HepG2 (cell line): ENCODE measurements around the gene P2RX2. TPM values are rescaled to one million over a fixed set of nuclear protein-coding genes. Genes with fewer than 3 reads are reported as not detected.

Source experiments
- ARHGAP35 ChIP-seq: sonication (generic); formaldehyde crosslinking; IDR thresholded peaks from 2 replicates; pipeline ENCODE4 v1.9.0; 2022; ENCODE audit warnings: mild to moderate bottlenecking, inconsistent platforms, moderate library complexity, missing genetic modification reagents, borderline replicate concordance
- ARNTL ChIP-seq: sonication (generic); formaldehyde crosslinking; IDR thresholded peaks from 2 replicates; pipeline ENCODE4 v1.4.0; 2020; ENCODE audit warnings: mild to moderate bottlenecking, missing genetic modification reagents
- BCL6 ChIP-seq: IDR thresholded peaks from 2 replicates; pipeline ENCODE4 v1.6.1; 2016; ENCODE audit warnings: missing genetic modification reagents, missing compliant biosample characterization
- CCAR2 ChIP-seq: fragments of 200-400 bp; formaldehyde crosslinking; optimal IDR thresholded peaks from 2 replicates; pipeline ENCODE3; 2018; ENCODE audit warnings: low read depth, mild to moderate bottlenecking, low read length, moderate library complexity
- FOSL2 ChIP-seq: sonication (generic); formaldehyde crosslinking; IDR thresholded peaks from 2 replicates; pipeline ENCODE4 v1.4.0; 2020; ENCODE audit warnings: missing genetic modification reagents
- IKZF5 ChIP-seq: IDR thresholded peaks from 2 replicates; pipeline ENCODE4 v1.6.1; 2018; ENCODE audit warnings: missing genetic modification reagents, mild to moderate bottlenecking, missing compliant biosample characterization
- IRF2 ChIP-seq: IDR thresholded peaks from 2 replicates; pipeline ENCODE4 v1.6.1; 2018; ENCODE audit warnings: missing genetic modification reagents, missing compliant biosample characterization
- KDM2A ChIP-seq: sonication (generic); formaldehyde crosslinking; IDR thresholded peaks from 2 replicates; pipeline ENCODE4 v1.4.0; 2020; ENCODE audit warnings: low read depth, missing genetic modification reagents, borderline replicate concordance
- KLF16 ChIP-seq, 2 experiments: sonication (generic) in 1 of 2; formaldehyde crosslinking in 1 of 2; IDR thresholded peaks; 2 replicates each; pipeline versions ENCODE4 v1.6.1 to v1.8.0; 2016 to 2023; ENCODE audit warnings: missing genetic modification reagents in 2 of 2, missing compliant biosample characterization in 1 of 2
- MIXL1 ChIP-seq: IDR thresholded peaks from 2 replicates; pipeline ENCODE4 v1.6.1; 2016
- MTA1 ChIP-seq: sonication (generic); formaldehyde crosslinking; IDR thresholded peaks from 2 replicates; pipeline ENCODE4 v1.4.0; 2020; ENCODE audit warnings: missing genetic modification reagents, mild to moderate bottlenecking, borderline replicate concordance
- MYC ChIP-seq: sonication (generic); formaldehyde crosslinking; IDR thresholded peaks from 2 replicates; pipeline ENCODE4 v1.9.0; 2021; ENCODE audit warnings: missing genetic modification reagents, borderline replicate concordance
- POLR2G ChIP-seq: fragments of 200-400 bp; formaldehyde crosslinking; IDR thresholded peaks from 2 replicates; pipeline ENCODE4 v1.6.1; 2018; ENCODE audit warnings: mild to moderate bottlenecking, low read depth, low read length, moderate library complexity
- RFX3 ChIP-seq: IDR thresholded peaks from 2 replicates; pipeline ENCODE4 v1.6.1; 2016; ENCODE audit warnings: missing biosample characterization, missing genetic modification reagents
- RXRB ChIP-seq: IDR thresholded peaks from 2 replicates; pipeline ENCODE4 v1.6.1; 2016; ENCODE audit warnings: borderline replicate concordance, missing genetic modification reagents, missing compliant biosample characterization
- SRSF1 ChIP-seq: fragments of 200-400 bp; formaldehyde crosslinking; optimal IDR thresholded peaks from 2 replicates; pipeline ENCODE3; 2017; ENCODE audit warnings: mild to moderate bottlenecking, low read depth, low read length, moderate library complexity
- ZNF331 ChIP-seq: sonication (generic); formaldehyde crosslinking; IDR thresholded peaks from 2 replicates; pipeline ENCODE4 v1.4.0; 2020; ENCODE audit warnings: missing genetic modification reagents
- ZNF34 ChIP-seq: sonication (generic); formaldehyde crosslinking; IDR thresholded peaks from 2 replicates; pipeline ENCODE4 v1.4.0; 2020; ENCODE audit warnings: mild to moderate bottlenecking, missing genetic modification reagents, borderline replicate concordance
- ZNF687 ChIP-seq: sonication (generic); formaldehyde crosslinking; IDR thresholded peaks from 2 replicates; pipeline ENCODE4 v1.5.1; 2020; ENCODE audit warnings: mild to moderate bottlenecking, missing genetic modification reagents, moderate library complexity
- ZSCAN5A ChIP-seq: sonication (generic); formaldehyde crosslinking; IDR thresholded peaks from 2 replicates; pipeline ENCODE4 v1.8.0; 2022; ENCODE audit warnings: mild to moderate bottlenecking, missing genetic modification reagents, borderline replicate concordance
- polyA plus RNA-seq, 8 experiments: library from polyadenylated mRNA; depleted of rRNA in 3 of 8; stranded (reverse) in 7 of 8; unstranded in 1 of 8; fragments of >200 nt; fragmentation: Illumina TruSeq in 4 of 8; extraction: Trizol in 4 of 8; gene quantifications; 2 replicates each; pipeline versions ENCODE4 v1.2.1 to v1.2.3, GENCODE V29; 2011 to 2016; ENCODE audit warnings: low read depth in 4 of 8, missing spikeins in 1 of 8, mixed read lengths in 1 of 8; ENCODE audit not compliant: insufficient read depth in 1 of 8
- total RNA-seq, 5 experiments: library from RNA; depleted of rRNA; stranded (reverse); fragments of >200 nt; fragmentation: Illumina TruSeq; extraction: Trizol; gene quantifications; 2 replicates each; pipeline ENCODE4 v1.2.3, GENCODE V29; 2016; ENCODE audit warnings: low read depth in 1 of 5

P2RX2 gene
- total and polyA plus RNA-seq, 2 of the 13 experiments (the other 11 are each of a cell fraction or from before 2014, with no cell fraction given): not detected

- no peak for TF ChIP-seq ZSCAN5A (CRISPR knock-in tag)
- 0 out of 2 replicates have a peak, but pooled peaks have one; percentile 44 for TF ChIP-seq IRF2 (CRISPR knock-in tag)
- 0 out of 4 replicates have a peak, but pooled peaks of 1 of the 2 experiments have one; percentile 31 for TF ChIP-seq KLF16 (CRISPR knock-in tag; IDR thresholded peaks at IDR 0.05)
- TF ChIP-seq KDM2A (CRISPR knock-in tag): peak; percentile 74; the same call in 1 of the 2 replicates
- no peak for TF ChIP-seq POLR2G
- TF ChIP-seq MIXL1 (CRISPR knock-in tag): no peak
- TF ChIP-seq MYC (CRISPR knock-in tag): peak; percentile 31; the same call in 1 of the 2 replicates
- TF ChIP-seq SRSF1: no peak
- 0 out of 2 replicates have a peak, but pooled peaks have one; percentile 19 for TF ChIP-seq ZNF687 (CRISPR knock-in tag)
- peak; percentile 88 for TF ChIP-seq ARNTL (CRISPR knock-in tag)
- TF ChIP-seq IKZF5 (CRISPR knock-in tag): 0 out of 2 replicates have a peak, but pooled peaks have one; percentile 34
- 0 out of 2 replicates have a peak, but pooled peaks have one; percentile 7 for TF ChIP-seq BCL6
- 0 out of 2 replicates have a peak, but pooled peaks have one; percentile 47 for TF ChIP-seq ARHGAP35 (CRISPR knock-in tag)
- TF ChIP-seq FOSL2 (CRISPR knock-in tag): peak; percentile 27; the same call in 1 of the 2 replicates
- TF ChIP-seq ZNF331 (CRISPR knock-in tag): peak; percentile 70
- peak; percentile 21; the same call in 1 of the 2 replicates for TF ChIP-seq RXRB (CRISPR knock-in tag)
- no peak for TF ChIP-seq MTA1 (CRISPR knock-in tag)
- no peak for TF ChIP-seq RFX3
- TF ChIP-seq ZNF34 (CRISPR knock-in tag): no peak
- TF ChIP-seq CCAR2: no peak
These were observed 3.6 kb upstream of the P2RX2 start (continued) for GRCh38 chr12:132614861-132615578.
